Purkinje cell (primary cell): ENCODE data around the gene SAT2. TPM values are rescaled to one million over a fixed set of nuclear protein-coding genes. Genes with fewer than 3 reads are reported as not detected.

Source experiments
- polyA plus RNA-seq: library from polyadenylated mRNA; unstranded; fragments of >200 nt; fragmentation: Nextera tagmentation; gene quantifications from 2 replicates; pipeline ENCODE4 v1.2.1, GENCODE V29; 2014

The SAT2 gene
- 107 and 126 TPM in 2 replicates for polyA plus RNA-seq

GRCh38 chr17:7627250-7628121 is at the start of gene SAT2:
Gene SAT2, minus strand, starts transcription at chr17:7627821. Its CDS starts 186 bp downstream, at chr17:7627635.

GRCh38 chr17:7650509-7651096 is 23.0 kb upstream of the SAT2 start, which contains the start of gene ATP1B2:
Gene ATP1B2, plus strand, starts transcription at chr17:7650926. Its CDS starts 593 bp downstream, at chr17:7651519.

GRCh38 chr17:7629939-7630571 is 2.4 kb upstream of the SAT2 start, which contains the start of gene SHBG:
Gene SHBG, plus strand, starts transcription at chr17:7630135. Its CDS starts 38 bp downstream, at chr17:7630173.

GRCh38 chr17:7614425-7615264 is 13.0 kb downstream of the SAT2 start, which contains the start of gene FXR2:
Gene FXR2, minus strand, starts transcription at chr17:7614897. Its CDS starts 365 bp downstream, at chr17:7614532.

GRCh38 chr17:7589891-7590691 is 37.5 kb downstream of the SAT2 start, which contains the start of gene SOX15:
Gene SOX15, minus strand, starts transcription at chr17:7590094. Its CDS starts 418 bp downstream, at chr17:7589676.

GRCh38 chr17:7583253-7584109 is 44.1 kb downstream of the SAT2 start, which contains the start of gene MPDU1:
Gene MPDU1, plus strand, starts transcription at chr17:7583852. Its CDS starts 11 bp downstream, at chr17:7583863.

GRCh38 chr17:7579001-7579833 is 48.4 kb downstream of the SAT2 start, which contains the start of gene CD68:
Gene CD68, plus strand, starts transcription at chr17:7579638. Its CDS starts 40 bp downstream, at chr17:7579678.

Other genes starting within 250 kb of the SAT2 start
- gene TNK1, start 246.7 kb downstream of the SAT2 start, polyA plus RNA-seq, result 0.15 TPM in 1 of 2 replicates, not detected in the other
- gene PLSCR3, start 233.3 kb downstream of the SAT2 start, polyA plus RNA-seq, result 1.3 and 1.8 TPM in 2 replicates
- 148 and 161 TPM in 2 replicates for gene TMEM256, start 223.7 kb downstream of the SAT2 start, polyA plus RNA-seq
- 6.6 and 13.0 TPM in 2 replicates for gene NLGN2, start 220.0 kb downstream of the SAT2 start, polyA plus RNA-seq
- not detected in 2 replicates for gene SPEM1, start 207.5 kb downstream of the SAT2 start, polyA plus RNA-seq
- gene SPEM2, start 202.2 kb downstream of the SAT2 start, polyA plus RNA-seq, result not detected in 2 replicates
- gene SPEM3, start 199.0 kb downstream of the SAT2 start, polyA plus RNA-seq, result not detected in 2 replicates
- not detected in 2 replicates for gene TMEM102, start 192.4 kb downstream of the SAT2 start, polyA plus RNA-seq
- 1.2 and 2.0 TPM in 2 replicates for gene FGF11, start 188.3 kb downstream of the SAT2 start, polyA plus RNA-seq
- gene CHRNB1, start 182.8 kb downstream of the SAT2 start, polyA plus RNA-seq, result 14.7 and 16.0 TPM in 2 replicates
- 9.2 and 9.5 TPM in 2 replicates for gene ZBTB4, start 148.2 kb downstream of the SAT2 start, polyA plus RNA-seq
- gene SLC35G6, start 146.4 kb downstream of the SAT2 start, polyA plus RNA-seq, result not detected in 2 replicates
- 6.4 and 7.7 TPM in 2 replicates for gene POLR2A, start 143.5 kb downstream of the SAT2 start, polyA plus RNA-seq
- gene TNFSF12, start 78.8 kb downstream of the SAT2 start, polyA plus RNA-seq, result 1.9 and 5.1 TPM in 2 replicates
- gene TNFSF13, start 69.1 kb downstream of the SAT2 start, polyA plus RNA-seq, result 0.28 TPM in 1 of 2 replicates, not detected in the other
- gene SENP3, start 65.9 kb downstream of the SAT2 start, polyA plus RNA-seq, result 2.3 and 3.2 TPM in 2 replicates
- gene CD68, start 48.2 kb downstream of the SAT2 start, polyA plus RNA-seq, result 0.63 TPM in 1 of 2 replicates, not detected in the other
- 14.2 and 26.1 TPM in 2 replicates for gene MPDU1, start 44.0 kb downstream of the SAT2 start, polyA plus RNA-seq
- gene SOX15, start 37.7 kb downstream of the SAT2 start, polyA plus RNA-seq, result 5.0 and 6.3 TPM in 2 replicates
- 7.1 and 20.3 TPM in 2 replicates for gene FXR2, start 12.9 kb downstream of the SAT2 start, polyA plus RNA-seq
- 2.5 TPM in 1 of 2 replicates, not detected in the other for gene SHBG, start 2.3 kb upstream of the SAT2 start, polyA plus RNA-seq
- 56.0 and 70.0 TPM in 2 replicates for gene ATP1B2, start 23.1 kb upstream of the SAT2 start, polyA plus RNA-seq
- gene TP53, start 59.7 kb upstream of the SAT2 start, polyA plus RNA-seq, result 3.0 and 3.7 TPM in 2 replicates
- 1.1 and 1.4 TPM in 2 replicates for gene WRAP53, start 60.7 kb upstream of the SAT2 start, polyA plus RNA-seq
- gene EFNB3, start 77.4 kb upstream of the SAT2 start, polyA plus RNA-seq, result 2.8 TPM in 1 of 2 replicates, not detected in the other
- gene DNAH2, start 89.9 kb upstream of the SAT2 start, polyA plus RNA-seq, result 0.16 TPM in 1 of 2 replicates, not detected in the other
- gene KDM6B, start 206.4 kb upstream of the SAT2 start, polyA plus RNA-seq, result 0.12 and 0.13 TPM in 2 replicates
- 0.30 TPM in 1 of 2 replicates, not detected in the other for gene TMEM88, start 227.2 kb upstream of the SAT2 start, polyA plus RNA-seq
- 349 and 437 TPM in 2 replicates for gene NAA38, start 229.7 kb upstream of the SAT2 start, polyA plus RNA-seq
- gene CYB5D1, start 230.2 kb upstream of the SAT2 start, polyA plus RNA-seq, result 3.8 and 6.4 TPM in 2 replicates